Stimulated activated effector memory CD8-positive, alpha-beta T cell treated with anti-CD3 and anti-CD28 coated beads, Interleukin-12 subunit alpha, Interleukin-12 subunit beta, amount 100 ng/mL, for 72 hours (primary cell): ENCODE data around the gene COL6A2.

Experiments
- ATAC-seq: fragments of 150-1000 bp; cut with Tn5 transposase; 2 replicates; pipeline ENCODE4 v1.10.0; 2021
- DNase-seq, 2 donors: peaks; one replicate each; pipeline ENCODE4 v3.0.0; 2021 to 2022; ENCODE audit warnings: low spot score in 2 of 2
- H3K27ac Mint-ChIP-seq: one replicate; pipeline ENCODE4 v1.8.0; 2022; ENCODE audit warnings: mild to moderate bottlenecking, mixed read lengths
- H3K36me3 Mint-ChIP-seq: one replicate; pipeline ENCODE4 v1.8.0; 2022; ENCODE audit warnings: mild to moderate bottlenecking, mixed read lengths
- H3K4me1 Mint-ChIP-seq: one replicate; pipeline ENCODE4 v1.8.0; 2022; ENCODE audit warnings: mixed read lengths
- H3K4me3 Mint-ChIP-seq: one replicate; pipeline ENCODE4 v1.8.0; 2022; ENCODE audit warnings: mild to moderate bottlenecking, mixed read lengths
- H3K9me3 Mint-ChIP-seq: one replicate; pipeline ENCODE4 v1.8.0; 2022; ENCODE audit warnings: mixed read lengths

Gene COL6A2

GRCh38 chr21:46119144-46119636, 21.3 kb downstream of the COL6A2 start:
- no peak overlapping the region for H3K4me3 Mint-ChIP-seq
- peaks cover 3% of the 10 kb centered on the region for H3K36me3 Mint-ChIP-seq
- no peak for DNase-seq
- ATAC-seq: no peak
- no peak overlapping the region for H3K27ac Mint-ChIP-seq
- H3K4me1 Mint-ChIP-seq: no peaks in the 10 kb centered on the region
- peaks cover 2% of the 10 kb centered on the region for H3K9me3 Mint-ChIP-seq

GRCh38 chr21:46119637-46120271, 21.8 kb downstream of the COL6A2 start:
- Mint-ChIP-seq H3K4me1 (no peaks in the 10 kb centered on the region), H3K27ac (peak overlapping the region; percentile 56), H3K36me3 (peaks cover 5% of the 10 kb centered on the region), H3K4me3 (no peak overlapping the region), H3K9me3 (peaks cover 2% of the 10 kb centered on the region)
- no peak for ATAC-seq
- DNase-seq: no peak

DNA sequence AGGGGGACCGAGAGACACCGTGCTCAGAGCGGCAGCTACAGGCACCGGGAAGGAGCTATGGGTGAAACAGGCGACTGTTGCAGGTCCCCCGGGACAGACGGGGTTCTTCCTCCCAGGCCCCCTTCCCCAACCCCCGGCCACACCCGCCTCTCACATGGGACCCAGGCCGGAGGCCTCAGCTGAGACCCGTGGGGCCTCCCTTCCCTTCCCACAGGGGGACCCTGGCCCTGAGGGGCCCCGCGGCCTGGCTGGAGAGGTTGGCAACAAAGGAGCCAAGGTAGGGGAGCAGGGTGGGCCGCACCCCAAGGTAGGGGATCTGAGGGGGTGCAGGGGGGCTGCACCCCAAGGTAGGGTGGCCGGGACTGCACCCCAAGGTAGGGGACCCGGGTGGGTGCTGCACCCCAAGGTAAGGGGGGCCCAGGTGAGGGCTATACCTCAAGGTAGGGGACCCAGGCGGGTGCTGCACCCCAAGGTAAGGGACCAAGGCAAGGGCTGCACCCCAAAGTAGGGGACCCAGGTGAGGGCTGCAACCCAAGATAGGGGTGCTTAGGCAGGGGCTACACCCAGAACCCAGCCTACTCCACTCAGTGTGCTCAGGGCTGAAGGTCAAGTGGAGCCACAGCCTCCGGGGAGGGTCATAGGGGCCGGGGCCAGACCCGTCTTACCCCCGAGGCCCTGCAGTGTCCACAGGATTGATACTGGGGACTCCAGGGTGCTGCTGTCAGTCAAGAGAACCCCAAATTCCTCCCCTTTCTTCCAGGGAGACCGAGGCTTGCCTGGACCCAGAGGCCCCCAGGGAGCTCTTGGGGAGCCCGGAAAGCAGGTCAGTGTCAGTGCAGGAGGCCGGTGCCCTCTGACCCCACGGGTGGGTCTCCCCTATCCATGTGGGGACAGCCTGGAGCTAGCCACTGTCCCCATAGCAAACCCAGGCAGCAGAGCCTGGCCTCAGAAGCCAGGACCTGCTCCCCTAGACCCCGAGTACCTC, 22.7 kb downstream of the COL6A2 start:
- Mint-ChIP-seq H3K9me3 (no peaks in the 10 kb centered on the region), H3K4me3 (no peak overlapping the region), H3K36me3 (peaks cover 5% of the 10 kb centered on the region), H3K4me1 (no peaks in the 10 kb centered on the region), H3K27ac (peak overlapping the region; percentile 56)
- no peak for ATAC-seq
- DNase-seq: no peak

GRCh38 chr21:46121286-46122221, 23.6 kb downstream of the COL6A2 start:
- peaks cover 5% of the 10 kb centered on the region for H3K36me3 Mint-ChIP-seq
- H3K4me1 Mint-ChIP-seq: no peaks in the 10 kb centered on the region
- no peaks in the 10 kb centered on the region for H3K9me3 Mint-ChIP-seq
- no peak for DNase-seq
- ATAC-seq: no peak
- no peak overlapping the region for H3K27ac Mint-ChIP-seq
- H3K4me3 Mint-ChIP-seq: no peak overlapping the region

GRCh38 chr21:46122237-46122671, 24.3 kb downstream of the COL6A2 start:
- ATAC-seq (no peak), DNase-seq (no peak)
- Mint-ChIP-seq H3K27ac (no peak overlapping the region), H3K36me3 (peaks cover 5% of the 10 kb centered on the region), H3K9me3 (no peaks in the 10 kb centered on the region), H3K4me1 (no peaks in the 10 kb centered on the region), H3K4me3 (no peak overlapping the region)

- H3K4me3 Mint-ChIP-seq: no peak overlapping the region
- H3K9me3 Mint-ChIP-seq: no peaks in the 10 kb centered on the region
- no peak overlapping the region for H3K27ac Mint-ChIP-seq
- no peaks in the 10 kb centered on the region for H3K4me1 Mint-ChIP-seq
- H3K36me3 Mint-ChIP-seq: peaks cover 5% of the 10 kb centered on the region
- no peak for ATAC-seq
- DNase-seq: no peak
These were observed 25.1 kb downstream of the COL6A2 start for GRCh38 chr21:46122758-46123683.

GRCh38 chr21:46124083-46124925, 26.4 kb downstream of the COL6A2 start:
- H3K4me1 Mint-ChIP-seq: no peaks in the 10 kb centered on the region
- ATAC-seq (no peak), DNase-seq (no peak)
- no peak overlapping the region for H3K4me3 Mint-ChIP-seq
- no peaks in the 10 kb centered on the region for H3K9me3 Mint-ChIP-seq
- no peak overlapping the region for H3K27ac Mint-ChIP-seq
- H3K36me3 Mint-ChIP-seq: peaks cover 5% of the 10 kb centered on the region

GRCh38 chr21:46124926-46125845, 27.3 kb downstream of the COL6A2 start:
- Mint-ChIP-seq H3K4me3 (no peak overlapping the region), H3K4me1 (no peaks in the 10 kb centered on the region), H3K27ac (no peak overlapping the region), H3K9me3 (no peaks in the 10 kb centered on the region), H3K36me3 (peaks cover 5% of the 10 kb centered on the region)
- no peak for ATAC-seq
- DNase-seq: no peak

- Mint-ChIP-seq H3K9me3 (no peaks in the 10 kb centered on the region), H3K27ac (no peak overlapping the region), H3K4me1 (no peaks in the 10 kb centered on the region), H3K4me3 (no peak overlapping the region), H3K36me3 (peaks cover 5% of the 10 kb centered on the region)
- no peak for ATAC-seq
- no peak for DNase-seq
These were observed 28.0 kb downstream of the COL6A2 start for GRCh38 chr21:46125846-46126301.

GRCh38 chr21:46126309-46127238, 28.7 kb downstream of the COL6A2 start:
- Mint-ChIP-seq H3K4me1 (no peaks in the 10 kb centered on the region), H3K9me3 (no peaks in the 10 kb centered on the region), H3K4me3 (no peak overlapping the region), H3K36me3 (peaks cover 5% of the 10 kb centered on the region), H3K27ac (no peak overlapping the region)
- DNase-seq (no peak), ATAC-seq (no peak)

DNA sequence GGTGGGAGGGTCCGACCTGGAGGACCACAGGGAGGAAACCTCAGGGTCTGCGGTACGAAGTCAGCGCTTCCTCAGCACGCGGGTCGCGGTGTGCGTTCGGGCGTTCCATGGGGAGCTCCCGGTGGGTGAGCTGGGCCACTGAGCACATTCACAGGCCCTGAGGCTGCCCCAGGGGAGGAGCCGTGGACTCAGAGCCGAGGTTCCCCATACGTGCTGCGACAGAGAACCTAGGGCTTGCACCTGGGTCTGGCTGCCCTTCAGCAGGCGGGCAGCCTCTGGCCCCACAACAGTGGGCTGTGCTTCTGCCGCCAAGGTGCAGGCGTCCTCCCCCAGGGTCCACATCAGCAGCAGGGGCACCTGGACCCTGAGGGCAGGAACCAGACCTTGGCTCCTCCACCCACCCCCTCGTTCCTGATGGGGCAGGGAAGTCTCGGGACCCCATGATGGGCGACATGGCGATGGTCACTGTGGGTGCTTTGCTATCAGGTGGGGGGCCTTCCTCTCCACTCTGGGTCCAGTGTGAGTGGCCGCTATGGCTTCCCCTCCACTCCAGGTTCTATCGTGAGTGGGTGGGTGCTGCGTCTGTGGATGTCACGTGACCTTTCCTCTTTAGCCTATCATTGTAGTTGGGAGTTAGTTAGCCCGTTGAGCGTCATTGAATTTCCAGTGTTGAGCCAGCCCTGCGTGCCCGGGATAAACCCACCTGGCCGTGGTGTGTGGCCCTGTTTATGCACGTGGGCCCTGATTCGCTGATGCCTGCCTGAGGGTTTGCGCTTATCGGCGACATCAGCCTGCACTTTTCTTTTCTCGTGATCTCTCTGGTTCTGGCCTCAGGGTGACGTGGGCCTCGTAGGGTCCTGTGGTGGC, 29.6 kb downstream of the COL6A2 start:
- no peak overlapping the region for H3K27ac Mint-ChIP-seq
- no peaks in the 10 kb centered on the region for H3K9me3 Mint-ChIP-seq
- DNase-seq: no peak
- ATAC-seq: no peak
- peaks cover 5% of the 10 kb centered on the region for H3K36me3 Mint-ChIP-seq
- no peak overlapping the region for H3K4me3 Mint-ChIP-seq
- H3K4me1 Mint-ChIP-seq: no peaks in the 10 kb centered on the region
